GM18870 (cell line): ENCODE results near the gene GNAS-AS1.

Experiments used
- ATAC-seq: cut with Tn5 transposase; IDR thresholded peaks from one replicate; pipeline ENCODE4 v1.9.1; 2021; ENCODE audit warnings: moderate library complexity; ENCODE audit not compliant: unreplicated experiment

GNAS-AS1 gene

GRCh38 chr20:58850693-58851174 lies at the start of gene GNAS-AS1:
GNAS-AS1 (minus strand) TSS chr20:58850902.
- ATAC-seq = peak; percentile 84

- ATAC-seq = no peak
Observed at GRCh38 chr20:58900397-58900796, 49.7 kb upstream of the GNAS-AS1 start.

GRCh38 chr20:58899512-58899911 lies 48.8 kb upstream of the GNAS-AS1 start:
- ATAC-seq = no peak

GRCh38 chr20:58898629-58899408 lies 48.1 kb upstream of the GNAS-AS1 start:
- no peak for ATAC-seq

- no peak for ATAC-seq
Observed at GRCh38 chr20:58897488-58897887, 46.8 kb upstream of the GNAS-AS1 start.

GRCh38 chr20:58896820-58897219 lies 46.1 kb upstream of the GNAS-AS1 start:
- ATAC-seq = no peak

GRCh38 chr20:58895448-58896180 lies 44.9 kb upstream of the GNAS-AS1 start:
- ATAC-seq = no peak

- ATAC-seq = no peak
Observed at GRCh38 chr20:58894652-58895447, 44.1 kb upstream of the GNAS-AS1 start.

GRCh38 chr20:58893355-58894120 lies 42.8 kb upstream of the GNAS-AS1 start:
- no peak for ATAC-seq

GRCh38 chr20:58892932-58893224 lies 42.2 kb upstream of the GNAS-AS1 start:
- no peak for ATAC-seq

- ATAC-seq = no peak
Observed at GRCh38 chr20:58892141-58892931, 41.6 kb upstream of the GNAS-AS1 start.

GRCh38 chr20:58891718-58892140 lies 41.0 kb upstream of the GNAS-AS1 start:
- ATAC-seq = no peak

- ATAC-seq = no peak
Observed at GRCh38 chr20:58891086-58891717, 40.5 kb upstream of the GNAS-AS1 start.

- ATAC-seq = no peak
Observed at GRCh38 chr20:58890518-58891085, 39.9 kb upstream of the GNAS-AS1 start.

GRCh38 chr20:58889798-58890517 lies 39.3 kb upstream of the GNAS-AS1 start:
- no peak for ATAC-seq

- ATAC-seq = no peak
Observed at GRCh38 chr20:58889334-58889760, 38.6 kb upstream of the GNAS-AS1 start.

- no peak for ATAC-seq
Observed at GRCh38 chr20:58888521-58889333, 38.0 kb upstream of the GNAS-AS1 start.

GRCh38 chr20:58888103-58888502 lies 37.4 kb upstream of the GNAS-AS1 start:
- ATAC-seq = no peak
